K562 (cell line): Measurements from ENCODE around the gene SLC22A7. TPM values are rescaled to one million over a fixed set of nuclear protein-coding genes. Genes with fewer than 3 reads are reported as not detected.
"Not testable (repeated sequence)": the region's sequence is repeated elsewhere in the genome, so short reads cannot be mapped to it uniquely, and the experiment has no call there.

Experiments
- ATAC-seq: fragments of 200-7000 bp; cut with Tn5 transposase; 3 replicates; pipeline ENCODE4 v1.9.1; 2020; ENCODE audit warnings: moderate library complexity
- BruUV-seq: library from RNA; stranded (reverse); fragments of 400-500 nt; replicated peaks from 2 replicates; lab custom pipeline; 2021; lab: Mats Ljungman, UMichigan
- CTCF ChIA-PET: fragments of 300-600 bp; formaldehyde crosslinking; extraction: SDS; loops from one replicate; lab custom pipeline; 2021; ENCODE audit warnings: low intra/inter-chr PET ratio; lab: Yijun Ruan, JAX
- POLR2A ChIA-PET: fragments of 300-600, 350-650 bp; sonication (Branson Sonifier 250); formaldehyde crosslinking; extraction: SDS; loops from one replicate; lab custom pipeline; 2021; ENCODE audit warnings: antibody characterized with exemption, inconsistent platforms; lab: Yijun Ruan, JAX
- DNase-seq, 4 experiments: peaks; one replicate each; pipeline versions ENCODE4 v3.0.0 to v3.0.0-alpha.2; 2011 to 2018; ENCODE audit warnings: low spot score in 3 of 4, mixed read lengths in 3 of 4; ENCODE audit errors: extremely low read depth in 1 of 4
- FAIRE-seq: peaks from 2 replicates; lab custom pipeline; 2011; peaks lifted over from hg19 to GRCh38; lab: Jason Lieb, UNC
- H2AFZ ChIP-seq: 2 replicates; pipeline ENCODE4 v1.6.0; 2011; ENCODE audit warnings: low read depth, low read length, control low read depth, inconsistent platforms
- H3K27ac ChIP-seq: fragments of 200-600 bp; 3 replicates; pipeline ENCODE4 v1.8.0; 2011; ENCODE audit warnings: low read depth, mild to moderate bottlenecking, control low read depth, inconsistent platforms, low read length, moderate library complexity, mixed read lengths; ENCODE audit errors: extremely low read depth
- H3K27me3 ChIP-seq, 2 experiments: fragments of 300-600 bp in 1 of 2; 2 replicates in 1 of 2; 3 replicates in 1 of 2; pipeline versions ENCODE4 v1.6.0 to v1.8.0; 2011; ENCODE audit warnings: inconsistent platforms in 2 of 2, low read length in 2 of 2, mild to moderate bottlenecking in 1 of 2, mixed read lengths in 1 of 2, moderate library complexity in 1 of 2; ENCODE audit not compliant: control insufficient read depth in 2 of 2, insufficient read depth in 2 of 2
- H3K36me3 ChIP-seq: fragments of 300-600 bp; 3 replicates; pipeline ENCODE4 v1.8.0; 2011; ENCODE audit warnings: mild to moderate bottlenecking, low read length, inconsistent platforms; ENCODE audit not compliant: control insufficient read depth, insufficient read depth
- H3K4me1 ChIP-seq, 2 experiments: fragments of 200-600 bp in 1 of 2; replicated peaks in 1 of 2; 2 replicates in 1 of 2; 3 replicates in 1 of 2; pipeline versions ENCODE4 v1.5.1 to v1.8.0; 2011; ENCODE audit warnings: inconsistent platforms in 2 of 2, low read length in 2 of 2, mild to moderate bottlenecking in 1 of 2, mixed read lengths in 1 of 2, moderate library complexity in 1 of 2; ENCODE audit not compliant: control insufficient read depth in 2 of 2, insufficient read depth in 2 of 2
- H3K4me2 ChIP-seq: 2 replicates; pipeline ENCODE4 v1.6.1; 2011; ENCODE audit warnings: low read length, control low read depth, inconsistent platforms, mixed read lengths; ENCODE audit not compliant: insufficient read depth
- H3K4me3 ChIP-seq: fragments of 200-600 bp; sonication (generic), shearing (Covaris generic); 2 replicates; pipeline ENCODE4 v1.5.1; 2016; ENCODE audit warnings: control low read depth, inconsistent platforms
- H3K79me2 ChIP-seq: fragments of 200-600 bp; 3 replicates; pipeline ENCODE4 v1.8.0; 2011; ENCODE audit warnings: low read length, inconsistent platforms; ENCODE audit not compliant: control insufficient read depth, insufficient read depth
- H3K9ac ChIP-seq, 2 experiments: 2 replicates each; pipeline versions ENCODE4 v1.6.0 to v1.6.1; 2011; ENCODE audit warnings: low read depth in 2 of 2, low read length in 2 of 2, control low read depth in 1 of 2, inconsistent platforms in 1 of 2, mild to moderate bottlenecking in 1 of 2, mixed read lengths in 1 of 2; ENCODE audit not compliant: insufficient read depth in 1 of 2
- H3K9me1 ChIP-seq: one replicate; pipeline ENCODE4 v1.6.0; 2011; ENCODE audit warnings: inconsistent platforms, mild to moderate bottlenecking, low read length, moderate library complexity; ENCODE audit not compliant: control insufficient read depth, insufficient read depth
- H3K9me3 ChIP-seq: replicated peaks from 2 replicates; pipeline ENCODE4 v1.5.1; 2011; ENCODE audit warnings: low read depth, low read length, inconsistent platforms; ENCODE audit not compliant: control insufficient read depth, insufficient read depth
- H4K20me1 ChIP-seq: replicated peaks from 2 replicates; pipeline ENCODE4 v1.6.1; 2011; ENCODE audit warnings: low read length, inconsistent platforms, mixed read lengths; ENCODE audit not compliant: control insufficient read depth, insufficient read depth
- DPF2 ChIP-seq: fragments of 450-650 bp; IDR thresholded peaks from 2 replicates; pipeline ENCODE4 v1.6.1; 2016
- SMARCA4 ChIP-seq: fragments of 450-650 bp; IDR thresholded peaks from 2 replicates; pipeline ENCODE4 v1.6.1; 2016
- ZFP1 ChIP-seq: fragments of 450-650 bp; formaldehyde crosslinking; IDR thresholded peaks from 2 replicates; pipeline ENCODE4 v1.4.0; 2020; ENCODE audit warnings: mild to moderate bottlenecking, mixed read lengths
- WGBS: fragments of 100-300 bp; shearing (Covaris generic); methylation state at CpG from one replicate; pipeline ENCODE4 v1.1.6; 2016; ENCODE audit warnings: low coverage, mixed read lengths; ENCODE audit not compliant: insufficient coverage; ENCODE audit errors: missing lambda C conversion rate; 5-methylcytosine and 5-hydroxymethylcytosine counted together
- in situ Hi-C: fragments of 300-500 bp; cut with MboI; formaldehyde crosslinking; loops from 4 replicates; pipeline ENCODE4 v1.15.0; 2018; ENCODE audit warnings: inconsistent platforms, mixed read lengths
- intact Hi-C: fragments of 100-400 bp; cut with micrococcal nuclease; formaldehyde crosslinking; loops from 2 replicates; pipeline ENCODE4 v1.14.2; 2022
- polyA plus RNA-seq, 8 experiments: library from polyadenylated mRNA; depleted of rRNA in 4 of 8; stranded (reverse) in 5 of 8; unstranded in 3 of 8; fragments of >200 nt; fragmentation: Nextera tagmentation in 2 of 8; fragmentation: Illumina TruSeq in 1 of 8; extraction: Ambion mirVana in 2 of 8; extraction: Trizol in 1 of 8; gene quantifications; 2 replicates each; pipeline versions ENCODE4 v1.2.1 to v1.2.3, GENCODE V29; 2011 to 2014; ENCODE audit warnings: inconsistent platforms in 1 of 8, missing spikeins in 1 of 8
- small RNA-seq: library from RNA; depleted of rRNA; stranded (forward); fragments of <200 nt; gene quantifications from one replicate; pipeline ENCODE3, GENCODE V24; 2014
- total RNA-seq, 7 experiments: library from RNA; depleted of rRNA in 6 of 7; stranded (reverse); fragments of >200 nt in 6 of 7; fragmentation: Illumina TruSeq in 2 of 7; extraction: Trizol in 2 of 7; gene quantifications; 2 replicates each; pipeline versions ENCODE4 v1.2.1 to v1.2.3, GENCODE V29; 2011 to 2021; ENCODE audit warnings: low replicate concordance in 1 of 7
- TF ChIP-seq, protein P1 (sequence below), 2 experiments: fragments of 450-650 bp; formaldehyde crosslinking in 1 of 2; IDR thresholded peaks; 2 replicates each; pipeline versions ENCODE4 v1.4.0 to v1.6.1; 2014 to 2020; ENCODE audit warnings: mild to moderate bottlenecking in 2 of 2, borderline replicate concordance in 1 of 2, low read depth in 1 of 2

Gene SLC22A7
- total and polyA plus RNA-seq, 9 of the 15 experiments (the other 6 are each of a cell fraction or from before 2014, with no cell fraction given): not detected

DNA sequence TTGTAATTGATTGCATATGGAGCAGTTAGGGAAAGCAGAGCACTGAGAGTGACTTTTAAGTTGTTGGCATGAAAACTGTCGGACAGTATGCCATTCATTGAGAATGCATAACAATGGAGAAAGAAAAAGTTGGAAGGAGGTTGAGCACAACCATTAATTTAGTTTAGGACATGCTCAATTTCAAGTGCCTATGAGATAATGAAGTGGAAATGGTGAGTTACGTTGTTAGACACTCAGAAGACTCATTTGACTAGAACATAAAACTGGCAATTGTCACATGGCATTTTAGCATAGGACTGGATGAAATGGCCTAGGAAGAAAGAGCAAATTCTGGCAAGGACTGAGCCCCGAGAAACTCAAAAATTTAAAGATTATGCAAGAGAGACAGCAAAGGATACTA, 49.4 kb downstream of the SLC22A7 start (continued):
- TF ChIP-seq, protein P1, sequence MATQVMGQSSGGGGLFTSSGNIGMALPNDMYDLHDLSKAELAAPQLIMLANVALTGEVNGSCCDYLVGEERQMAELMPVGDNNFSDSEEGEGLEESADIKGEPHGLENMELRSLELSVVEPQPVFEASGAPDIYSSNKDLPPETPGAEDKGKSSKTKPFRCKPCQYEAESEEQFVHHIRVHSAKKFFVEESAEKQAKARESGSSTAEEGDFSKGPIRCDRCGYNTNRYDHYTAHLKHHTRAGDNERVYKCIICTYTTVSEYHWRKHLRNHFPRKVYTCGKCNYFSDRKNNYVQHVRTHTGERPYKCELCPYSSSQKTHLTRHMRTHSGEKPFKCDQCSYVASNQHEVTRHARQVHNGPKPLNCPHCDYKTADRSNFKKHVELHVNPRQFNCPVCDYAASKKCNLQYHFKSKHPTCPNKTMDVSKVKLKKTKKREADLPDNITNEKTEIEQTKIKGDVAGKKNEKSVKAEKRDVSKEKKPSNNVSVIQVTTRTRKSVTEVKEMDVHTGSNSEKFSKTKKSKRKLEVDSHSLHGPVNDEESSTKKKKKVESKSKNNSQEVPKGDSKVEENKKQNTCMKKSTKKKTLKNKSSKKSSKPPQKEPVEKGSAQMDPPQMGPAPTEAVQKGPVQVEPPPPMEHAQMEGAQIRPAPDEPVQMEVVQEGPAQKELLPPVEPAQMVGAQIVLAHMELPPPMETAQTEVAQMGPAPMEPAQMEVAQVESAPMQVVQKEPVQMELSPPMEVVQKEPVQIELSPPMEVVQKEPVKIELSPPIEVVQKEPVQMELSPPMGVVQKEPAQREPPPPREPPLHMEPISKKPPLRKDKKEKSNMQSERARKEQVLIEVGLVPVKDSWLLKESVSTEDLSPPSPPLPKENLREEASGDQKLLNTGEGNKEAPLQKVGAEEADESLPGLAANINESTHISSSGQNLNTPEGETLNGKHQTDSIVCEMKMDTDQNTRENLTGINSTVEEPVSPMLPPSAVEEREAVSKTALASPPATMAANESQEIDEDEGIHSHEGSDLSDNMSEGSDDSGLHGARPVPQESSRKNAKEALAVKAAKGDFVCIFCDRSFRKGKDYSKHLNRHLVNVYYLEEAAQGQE (IDR thresholded peaks at IDR 0.05; ENCODE audit: borderline replicate concordance): no peak
- TF ChIP-seq, protein P1 (CRISPR knock-in tag; IDR thresholded peaks at IDR 0.05; ENCODE audit: low read depth): no peak
- TF ChIP-seq ZFP1: no peak
- TF ChIP-seq SMARCA4: no peak
- TF ChIP-seq DPF2: no peak

DNA sequence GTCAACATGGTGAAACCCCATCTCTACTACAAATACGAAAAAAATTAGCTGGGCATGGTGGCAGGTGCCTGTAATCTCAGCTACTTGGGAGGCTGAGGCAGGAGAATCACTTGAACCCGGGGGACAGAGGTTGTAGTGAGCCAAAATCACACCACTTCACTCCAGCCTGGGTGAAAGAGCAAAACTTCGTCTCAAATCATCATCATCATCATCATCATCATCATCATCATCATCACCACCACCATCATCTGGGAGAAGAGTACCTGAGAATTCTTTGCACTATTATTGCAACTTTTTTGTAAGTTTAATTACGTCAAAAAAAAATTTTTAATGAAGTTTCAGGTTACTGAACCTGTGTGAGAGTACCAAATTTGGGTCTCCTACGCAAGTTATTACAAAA, 53.9 kb downstream of the SLC22A7 start:
- CTCF ChIA-PET, H3K9me3 ChIP-seq, H3K79me2 ChIP-seq, FAIRE-seq, BruUV-seq, H3K9me1 ChIP-seq, H3K9ac ChIP-seq, DNase-seq, H2AFZ ChIP-seq, H4K20me1 ChIP-seq, H3K27ac ChIP-seq, intact Hi-C loops, H3K4me1 ChIP-seq, POLR2A ChIA-PET, H3K27me3 ChIP-seq, H3K4me3 ChIP-seq, in situ Hi-C loops, ATAC-seq, H3K4me2 ChIP-seq: not testable (repeated sequence)
- WGBS: 71% methylated on average over 5 of the region's 5 CpGs
- H3K36me3 ChIP-seq: peaks cover 66% of the 10 kb centered on the region

Small RNAs within 50 kb of the gene (small RNA-seq; reads per million reads assigned to genes)
- not detected for gene RPL12P47

Other genes starting within 250 kb of the SLC22A7 start
Only the 7 nearest of the 16 such genes appear.
- gene SRF, start 127.0 kb upstream of the SLC22A7 start, total RNA-seq (2014; rRNA removed): 24.6 and 31.5 TPM in 2 replicates
- 11.1 and 12.6 TPM in 2 replicates for gene SRF, start 127.0 kb upstream of the SLC22A7 start, total RNA-seq (2014; rRNA removed; fragmentation: Illumina TruSeq; extraction: Trizol)
- gene SRF, start 127.0 kb upstream of the SLC22A7 start, total RNA-seq (2015; rRNA removed; fragmentation: Illumina TruSeq; extraction: Trizol): 19.4 and 20.1 TPM in 2 replicates
- 32.7 and 37.0 TPM in 2 replicates for gene SRF, start 127.0 kb upstream of the SLC22A7 start, total RNA-seq (2021)
- gene SRF, start 127.0 kb upstream of the SLC22A7 start, polyA plus RNA-seq (2011; rRNA removed): 25.3 and 29.5 TPM in 2 replicates
- 29.8 and 35.8 TPM in 2 replicates for gene SRF, start 127.0 kb upstream of the SLC22A7 start, polyA plus RNA-seq (2014; fragmentation: Illumina TruSeq; extraction: Trizol)
- gene SRF, start 127.0 kb upstream of the SLC22A7 start, polyA plus RNA-seq (2014; fragmentation: Nextera tagmentation; extraction: Ambion mirVana): 1 to 10 TPM; 2.5 to 2.8 TPM
- 28.4 and 32.2 TPM in 2 replicates for gene SRF, start 127.0 kb upstream of the SLC22A7 start, polyA plus RNA-seq (2014; rRNA removed)
- gene CUL9, start 116.1 kb upstream of the SLC22A7 start, total RNA-seq (2014; rRNA removed): 6.5 and 8.6 TPM in 2 replicates
- 4.1 and 5.8 TPM in 2 replicates for gene CUL9, start 116.1 kb upstream of the SLC22A7 start, total RNA-seq (2014; rRNA removed; fragmentation: Illumina TruSeq; extraction: Trizol)
- 7.4 and 7.5 TPM in 2 replicates for gene CUL9, start 116.1 kb upstream of the SLC22A7 start, total RNA-seq (2015; rRNA removed; fragmentation: Illumina TruSeq; extraction: Trizol)
- gene CUL9, start 116.1 kb upstream of the SLC22A7 start, total RNA-seq (2021): 10.0 and 13.4 TPM in 2 replicates
- gene CUL9, start 116.1 kb upstream of the SLC22A7 start, polyA plus RNA-seq (2011; rRNA removed): 7.0 and 13.5 TPM in 2 replicates
- 6.2 and 6.6 TPM in 2 replicates for gene CUL9, start 116.1 kb upstream of the SLC22A7 start, polyA plus RNA-seq (2014; fragmentation: Illumina TruSeq; extraction: Trizol)
- gene CUL9, start 116.1 kb upstream of the SLC22A7 start, polyA plus RNA-seq (2014; fragmentation: Nextera tagmentation; extraction: Ambion mirVana): under 1 TPM; 0.50 to 0.51 TPM
- 9.7 and 20.7 TPM in 2 replicates for gene CUL9, start 116.1 kb upstream of the SLC22A7 start, polyA plus RNA-seq (2014; rRNA removed)
- 237 and 302 TPM in 2 replicates for gene DNPH1, start 68.8 kb upstream of the SLC22A7 start, total RNA-seq (2014; rRNA removed)
- 25.7 and 32.4 TPM in 2 replicates for gene DNPH1, start 68.8 kb upstream of the SLC22A7 start, total RNA-seq (2014; rRNA removed; fragmentation: Illumina TruSeq; extraction: Trizol)
- gene DNPH1, start 68.8 kb upstream of the SLC22A7 start, total RNA-seq (2015; rRNA removed; fragmentation: Illumina TruSeq; extraction: Trizol): 67.7 and 68.7 TPM in 2 replicates
- gene DNPH1, start 68.8 kb upstream of the SLC22A7 start, total RNA-seq (2021): 127 and 140 TPM in 2 replicates
- gene DNPH1, start 68.8 kb upstream of the SLC22A7 start, polyA plus RNA-seq (2011; rRNA removed): 136 and 161 TPM in 2 replicates
- 48.8 and 72.3 TPM in 2 replicates for gene DNPH1, start 68.8 kb upstream of the SLC22A7 start, polyA plus RNA-seq (2014; fragmentation: Illumina TruSeq; extraction: Trizol)
- 10 to 100 TPM in 1 of 2 experiments, 1 to 10 TPM in 1; 7.3 to 13.9 TPM for gene DNPH1, start 68.8 kb upstream of the SLC22A7 start, polyA plus RNA-seq (2014; fragmentation: Nextera tagmentation; extraction: Ambion mirVana)
- 300 and 346 TPM in 2 replicates for gene DNPH1, start 68.8 kb upstream of the SLC22A7 start, polyA plus RNA-seq (2014; rRNA removed)
- gene TTBK1, start 54.8 kb upstream of the SLC22A7 start, total RNA-seq (2014; rRNA removed): not detected in 2 replicates
- gene TTBK1, start 54.8 kb upstream of the SLC22A7 start, total RNA-seq (2014; rRNA removed; fragmentation: Illumina TruSeq; extraction: Trizol): not detected in 2 replicates
- not detected in 2 replicates for gene TTBK1, start 54.8 kb upstream of the SLC22A7 start, total RNA-seq (2015; rRNA removed; fragmentation: Illumina TruSeq; extraction: Trizol)
- not detected in 2 replicates for gene TTBK1, start 54.8 kb upstream of the SLC22A7 start, total RNA-seq (2021)
- not detected in 2 replicates for gene TTBK1, start 54.8 kb upstream of the SLC22A7 start, polyA plus RNA-seq (2011; rRNA removed)
- not detected in 2 replicates for gene TTBK1, start 54.8 kb upstream of the SLC22A7 start, polyA plus RNA-seq (2014; fragmentation: Illumina TruSeq; extraction: Trizol)
- gene TTBK1, start 54.8 kb upstream of the SLC22A7 start, polyA plus RNA-seq (2014; fragmentation: Nextera tagmentation; extraction: Ambion mirVana): not detected
- not detected in 2 replicates for gene TTBK1, start 54.8 kb upstream of the SLC22A7 start, polyA plus RNA-seq (2014; rRNA removed)
- gene CRIP3, start 10.6 kb downstream of the SLC22A7 start, total RNA-seq (2014; rRNA removed): 0.86 and 1.0 TPM in 2 replicates
- gene CRIP3, start 10.6 kb downstream of the SLC22A7 start, total RNA-seq (2014; rRNA removed; fragmentation: Illumina TruSeq; extraction: Trizol): 0.87 and 0.99 TPM in 2 replicates
- 0.36 TPM in 1 of 2 replicates, not detected in the other for gene CRIP3, start 10.6 kb downstream of the SLC22A7 start, total RNA-seq (2015; rRNA removed; fragmentation: Illumina TruSeq; extraction: Trizol)
- gene CRIP3, start 10.6 kb downstream of the SLC22A7 start, total RNA-seq (2021): 0.82 and 0.89 TPM in 2 replicates
- 1.2 and 2.7 TPM in 2 replicates for gene CRIP3, start 10.6 kb downstream of the SLC22A7 start, polyA plus RNA-seq (2011; rRNA removed)
- 0.86 and 2.1 TPM in 2 replicates for gene CRIP3, start 10.6 kb downstream of the SLC22A7 start, polyA plus RNA-seq (2014; fragmentation: Illumina TruSeq; extraction: Trizol)
- under 1 TPM; 0.72 to 0.99 TPM for gene CRIP3, start 10.6 kb downstream of the SLC22A7 start, polyA plus RNA-seq (2014; fragmentation: Nextera tagmentation; extraction: Ambion mirVana)
- gene CRIP3, start 10.6 kb downstream of the SLC22A7 start, polyA plus RNA-seq (2014; rRNA removed): 1.3 and 3.6 TPM in 2 replicates
- gene ZNF318, start 71.4 kb downstream of the SLC22A7 start, total RNA-seq (2014; rRNA removed): 7.9 and 10.2 TPM in 2 replicates
- gene ZNF318, start 71.4 kb downstream of the SLC22A7 start, total RNA-seq (2014; rRNA removed; fragmentation: Illumina TruSeq; extraction: Trizol): 7.5 and 8.6 TPM in 2 replicates
- 8.4 and 9.2 TPM in 2 replicates for gene ZNF318, start 71.4 kb downstream of the SLC22A7 start, total RNA-seq (2015; rRNA removed; fragmentation: Illumina TruSeq; extraction: Trizol)
- 16.9 and 17.8 TPM in 2 replicates for gene ZNF318, start 71.4 kb downstream of the SLC22A7 start, total RNA-seq (2021)
- gene ZNF318, start 71.4 kb downstream of the SLC22A7 start, polyA plus RNA-seq (2011; rRNA removed): 19.0 and 24.6 TPM in 2 replicates
- 15.5 and 17.5 TPM in 2 replicates for gene ZNF318, start 71.4 kb downstream of the SLC22A7 start, polyA plus RNA-seq (2014; fragmentation: Illumina TruSeq; extraction: Trizol)
- gene ZNF318, start 71.4 kb downstream of the SLC22A7 start, polyA plus RNA-seq (2014; fragmentation: Nextera tagmentation; extraction: Ambion mirVana): 1 to 10 TPM; 3.2 to 3.6 TPM
- gene ZNF318, start 71.4 kb downstream of the SLC22A7 start, polyA plus RNA-seq (2014; rRNA removed): 8.7 and 9.7 TPM in 2 replicates
- gene ABCC10, start 129.3 kb downstream of the SLC22A7 start, total RNA-seq (2014; rRNA removed): 16.5 and 20.4 TPM in 2 replicates
- gene ABCC10, start 129.3 kb downstream of the SLC22A7 start, total RNA-seq (2014; rRNA removed; fragmentation: Illumina TruSeq; extraction: Trizol): 6.8 and 10.5 TPM in 2 replicates
- gene ABCC10, start 129.3 kb downstream of the SLC22A7 start, total RNA-seq (2015; rRNA removed; fragmentation: Illumina TruSeq; extraction: Trizol): 13.4 TPM in 2 replicates
- 28.4 and 29.1 TPM in 2 replicates for gene ABCC10, start 129.3 kb downstream of the SLC22A7 start, total RNA-seq (2021)
- gene ABCC10, start 129.3 kb downstream of the SLC22A7 start, polyA plus RNA-seq (2011; rRNA removed): 13.7 and 23.5 TPM in 2 replicates
- 21.3 and 25.8 TPM in 2 replicates for gene ABCC10, start 129.3 kb downstream of the SLC22A7 start, polyA plus RNA-seq (2014; fragmentation: Illumina TruSeq; extraction: Trizol)
- 1 to 10 TPM; 2.4 to 2.6 TPM for gene ABCC10, start 129.3 kb downstream of the SLC22A7 start, polyA plus RNA-seq (2014; fragmentation: Nextera tagmentation; extraction: Ambion mirVana)
- gene ABCC10, start 129.3 kb downstream of the SLC22A7 start, polyA plus RNA-seq (2014; rRNA removed): 21.7 and 21.8 TPM in 2 replicates